ENCODE measurements around the gene HJV. TPM values are rescaled to one million over a fixed set of nuclear protein-coding genes. Genes with fewer than 3 reads are reported as not detected.

The HJV gene
- total RNA-seq, 1 donor from 2014 or later: not detected

DNA sequence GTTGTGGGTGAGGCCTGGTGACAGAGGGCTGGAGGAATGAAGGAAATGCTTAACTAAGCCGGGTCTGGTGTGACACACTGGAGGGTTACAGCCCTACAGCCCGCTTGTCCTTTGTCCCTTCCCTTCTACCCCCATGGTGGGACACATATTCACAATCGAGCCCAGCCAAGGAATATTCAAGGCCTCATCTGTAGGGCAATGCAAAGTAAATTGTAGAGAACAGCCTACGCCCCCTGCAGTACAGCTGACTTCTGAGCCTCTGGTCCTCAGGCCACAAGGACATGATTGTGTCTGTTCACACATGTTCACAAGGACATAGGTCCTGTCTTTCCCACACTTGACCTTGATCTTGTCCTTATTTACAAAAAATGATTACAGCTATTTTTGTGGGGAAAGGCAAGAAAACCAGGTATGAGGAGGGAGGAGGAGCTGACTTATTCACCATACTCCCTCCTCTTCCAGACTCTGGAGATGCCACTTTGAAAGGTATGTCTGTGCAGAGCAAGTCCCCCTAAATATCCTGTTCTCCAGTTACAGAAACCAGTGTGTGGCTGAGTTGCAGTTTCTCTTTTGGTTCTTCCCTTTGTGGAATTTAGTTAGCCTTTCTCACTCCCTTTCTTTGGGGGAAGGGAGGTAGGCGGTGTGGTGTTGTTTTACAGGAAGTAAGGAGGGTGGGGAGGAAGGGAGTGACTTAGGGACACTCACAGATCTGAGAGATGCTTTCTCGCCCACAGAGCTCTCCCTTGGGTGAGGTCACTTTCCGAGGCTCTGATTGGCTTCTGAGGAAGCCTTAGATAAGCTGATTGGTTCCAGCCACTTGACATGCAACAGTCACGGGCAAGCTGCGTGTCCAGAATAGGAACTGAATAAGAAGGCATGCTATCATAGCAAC lies 42.4 kb downstream of the HJV start:
- intact Hi-C loops (cut with micrococcal nuclease): loop anchor here (1.0 to 5.0 kb wide), 4 partner anchors 17 to 122 kb away; partner anchors contain the start of genes LIX1L, PIAS3 and TXNIP

DNA sequence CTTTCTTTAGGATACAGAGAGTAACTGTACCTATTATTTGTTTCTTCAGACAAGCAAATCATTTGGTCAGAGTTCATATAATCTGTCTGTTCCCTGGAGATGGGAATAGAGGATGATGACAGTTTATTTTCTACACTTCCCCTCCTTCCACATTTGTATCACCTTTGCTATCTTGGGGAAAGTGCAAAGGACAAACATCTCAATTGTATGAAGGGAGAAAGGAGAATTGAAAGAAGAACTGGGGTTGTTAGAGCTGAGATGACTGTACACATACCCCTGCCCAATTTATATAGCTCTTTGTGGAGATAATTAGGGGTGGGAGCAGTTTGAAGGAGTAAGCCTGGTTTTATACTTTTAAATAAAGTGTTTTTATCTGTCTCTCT lies 43.1 kb downstream of the HJV start:
- intact Hi-C loops (cut with micrococcal nuclease): loop anchor here (5.0 kb wide), 1 partner anchor 121 kb away; the partner anchor contains the start of gene PIAS3

DNA sequence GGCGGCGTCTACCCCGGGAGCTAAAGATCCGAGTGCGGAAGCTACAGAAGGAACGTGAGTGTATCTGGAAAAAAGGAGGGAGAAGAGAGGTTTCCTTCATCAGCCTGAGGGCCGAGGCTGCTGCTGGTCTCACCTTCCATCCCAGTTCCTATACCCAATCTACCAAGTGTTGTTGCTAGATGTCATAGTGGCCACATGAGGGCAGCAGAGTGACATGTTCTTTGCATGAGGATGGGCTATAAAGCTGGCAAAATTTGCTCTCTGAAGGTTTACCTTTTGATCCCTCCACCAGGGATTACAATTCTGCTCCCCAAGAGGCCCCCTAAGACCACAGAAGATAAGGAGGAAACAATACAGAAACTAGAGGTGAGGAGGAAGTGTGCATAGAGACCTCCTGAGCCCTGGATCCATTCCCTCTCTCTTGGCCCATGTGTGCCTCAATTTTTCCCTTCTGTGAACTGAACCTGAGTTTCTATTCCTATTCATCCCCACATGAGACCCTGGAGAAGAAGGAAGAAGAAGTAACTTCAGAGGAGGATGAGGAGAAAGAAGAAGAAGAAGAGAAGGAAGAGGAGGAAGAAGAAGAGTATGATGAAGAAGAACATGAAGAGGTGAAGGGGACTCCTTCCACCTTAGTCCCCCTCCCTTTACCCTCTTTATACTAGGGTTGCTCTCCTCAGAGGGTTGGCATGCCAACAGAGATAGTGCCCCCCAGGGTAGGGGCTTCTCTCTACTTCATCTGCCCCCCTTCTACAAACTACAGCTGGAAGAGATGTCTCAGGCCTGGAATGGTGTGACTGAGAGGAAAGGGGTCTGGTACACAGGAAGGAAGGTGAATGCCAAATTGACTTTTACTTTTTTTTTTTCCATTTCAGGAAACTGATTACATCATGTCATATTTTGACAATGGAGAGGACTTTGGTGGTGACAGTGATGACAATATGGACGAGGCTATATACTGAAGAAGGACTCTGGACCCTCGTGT lies 43.8 kb downstream of the HJV start:
- intact Hi-C loops (cut with micrococcal nuclease): loop anchor here (1.0 to 5.0 kb wide), 3 partner anchors 13 to 120 kb away; partner anchors contain the start of genes ANKRD34A, PIAS3 and POLR3GL

DNA sequence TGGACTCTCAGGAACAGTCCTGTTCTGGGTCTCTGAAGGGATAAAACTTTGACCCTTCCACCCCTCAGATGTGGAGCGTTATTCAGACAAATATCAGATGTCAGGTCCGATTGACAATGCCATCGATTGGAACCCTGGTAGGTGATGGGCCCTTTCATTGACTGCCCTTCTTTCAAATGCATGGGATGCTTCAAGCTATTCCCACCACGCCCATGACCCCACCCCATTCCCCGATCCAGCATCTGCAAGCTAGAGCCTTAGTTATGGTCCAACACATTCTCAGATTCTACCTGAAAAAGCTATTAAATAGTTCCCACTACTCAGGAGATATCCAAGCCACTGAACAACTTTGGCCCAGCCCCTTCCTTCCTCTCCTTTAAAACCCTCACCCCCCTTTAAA lies 44.5 kb downstream of the HJV start:
- intact Hi-C loops (cut with micrococcal nuclease): loop anchor here (1.0 to 5.0 kb wide), 3 partner anchors 13 to 120 kb away; partner anchors contain the start of genes ANKRD34A, PIAS3 and POLR3GL

DNA sequence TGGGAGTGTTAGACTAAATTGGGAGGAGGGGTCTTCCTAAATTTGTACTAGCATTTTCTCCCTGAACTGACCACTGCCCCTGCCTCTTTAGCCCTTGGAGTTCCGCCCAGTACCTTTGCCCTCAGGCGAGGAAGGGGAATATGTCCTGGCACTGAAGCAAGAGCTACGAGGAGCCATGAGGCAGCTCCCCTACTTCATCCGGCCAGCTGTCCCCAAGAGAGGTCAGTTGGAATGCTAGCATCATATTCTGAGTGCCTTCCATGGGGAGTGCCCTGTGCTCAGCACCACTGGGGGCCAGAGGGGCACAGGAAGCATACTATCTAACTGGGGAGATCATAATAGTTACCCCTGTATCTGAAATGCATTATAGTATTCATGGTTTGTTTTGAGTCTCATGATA lies 46.3 kb downstream of the HJV start:
- intact Hi-C loops (cut with micrococcal nuclease): loop anchor here (5.0 kb wide), 1 partner anchor 118 kb away; the partner anchor contains the start of gene PIAS3

DNA sequence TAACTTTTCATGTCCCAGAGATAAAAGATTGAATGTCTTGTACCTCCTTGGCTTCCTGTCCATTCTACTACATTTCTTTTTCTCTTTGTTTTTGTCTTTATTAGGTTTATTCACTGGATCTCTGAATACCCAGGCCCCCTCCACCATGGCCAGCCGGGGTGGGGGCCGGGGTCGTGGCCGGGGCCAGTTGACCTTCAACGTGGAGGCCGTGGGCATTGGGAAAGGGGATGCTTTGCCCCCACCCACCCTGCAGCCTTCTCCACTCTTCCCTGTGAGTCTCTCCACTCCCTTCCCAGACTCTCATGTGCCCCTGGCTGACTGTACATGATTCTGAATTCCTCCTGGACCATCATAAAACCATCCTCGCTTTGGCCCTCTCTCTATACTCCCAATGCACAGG lies 46.8 kb downstream of the HJV start:
- intact Hi-C loops (cut with micrococcal nuclease): loop anchor here (5.0 kb wide), 1 partner anchor 117 kb away; the partner anchor contains the start of gene PIAS3

DNA sequence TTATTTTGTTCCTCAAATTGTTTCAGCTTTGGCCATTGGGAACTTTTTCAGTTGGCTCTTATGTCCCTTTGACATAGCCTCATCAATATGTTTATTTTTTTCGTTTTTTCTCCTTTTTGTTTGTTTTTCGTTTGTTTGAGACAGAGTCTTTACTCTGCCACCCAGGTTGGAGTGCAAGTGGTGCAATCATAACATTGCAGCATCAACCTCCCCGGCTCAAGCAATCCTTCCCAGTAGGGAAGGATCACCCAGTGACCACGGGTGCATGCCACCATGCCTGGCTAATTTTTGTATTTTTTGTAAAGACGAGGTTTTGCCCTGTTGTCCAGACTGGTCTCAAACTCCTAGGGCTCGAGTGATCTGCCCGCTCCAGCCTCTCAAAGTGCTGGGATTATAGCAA lies 49.0 kb downstream of the HJV start:
- intact Hi-C loops (cut with micrococcal nuclease): no loop called here

Other genes with a start within 250 kb of the HJV start
- gene RNF115, start 197.6 kb downstream of the HJV start, total RNA-seq: 14.8 and 16.4 TPM in 2 replicates
- gene POLR3C, start 197.5 kb downstream of the HJV start, total RNA-seq: 33.0 and 35.2 TPM in 2 replicates
- 2.8 and 4.0 TPM in 2 replicates for gene NUDT17, start 176.1 kb downstream of the HJV start, total RNA-seq
- 20.5 and 21.3 TPM in 2 replicates for gene PIAS3, start 162.7 kb downstream of the HJV start, total RNA-seq
- 0.48 and 0.66 TPM in 2 replicates for gene ANKRD35, start 135.9 kb downstream of the HJV start, total RNA-seq
- 1.1 and 1.5 TPM in 2 replicates for gene ITGA10, start 111.7 kb downstream of the HJV start, total RNA-seq
- 29.8 and 31.3 TPM in 2 replicates for gene PEX11B, start 103.0 kb downstream of the HJV start, total RNA-seq
- 199 and 205 TPM in 2 replicates for gene RBM8A, start 94.3 kb downstream of the HJV start, total RNA-seq
- gene LIX1L, start 63.7 kb downstream of the HJV start, total RNA-seq: 39.3 and 41.5 TPM in 2 replicates
- gene ANKRD34A, start 57.2 kb downstream of the HJV start, total RNA-seq: 1.2 and 1.3 TPM in 2 replicates
- 20.8 and 21.8 TPM in 2 replicates for gene POLR3GL, start 57.0 kb downstream of the HJV start, total RNA-seq
- 226 and 231 TPM in 2 replicates for gene TXNIP, start 25.2 kb downstream of the HJV start, total RNA-seq
- 4.2 and 4.5 TPM in 2 replicates for gene NBPF10, start 123.1 kb upstream of the HJV start, total RNA-seq
- 40.3 and 42.8 TPM in 2 replicates for gene NOTCH2NLA, start 207.3 kb upstream of the HJV start, total RNA-seq

Data from T-helper 2 cell treated with Interferon-gamma antibody and Interleukin-4, amounts not matched to agents 100 ng/mL and 5 ng/mL, for 36 hours (primary cell).